Neural cell (in vitro differentiated cells): ENCODE results near the gene CPAMD8. TPM values are rescaled to one million over a fixed set of nuclear protein-coding genes. Genes with fewer than 3 reads are reported as not detected.
"Not testable (repeated sequence)": the region's sequence is repeated elsewhere in the genome, so short reads cannot be mapped to it uniquely, and the experiment has no call there.

Experiments
- H2AFZ ChIP-seq: fragments of 200-600, 300-800 bp; sonication (generic), shearing (Covaris generic); 2 replicates; pipeline ENCODE4 v1.6.0; 2014; ENCODE audit warnings: low read depth, mild to moderate bottlenecking, antibody characterized with exemption, low read length, moderate library complexity
- H3F3A ChIP-seq: fragments of 200-600 bp; shearing (Covaris generic); 2 replicates; pipeline ENCODE4 v1.6.1; 2016; ENCODE audit warnings: mild to moderate bottlenecking, moderate library complexity, mixed read lengths, antibody characterized with exemption, low read length; ENCODE audit not compliant: insufficient read depth, poor library complexity, severe bottlenecking
- H3K27ac ChIP-seq: fragments of 200-600, 300-800 bp; sonication (generic), shearing (Covaris generic); 2 replicates; pipeline ENCODE4 v1.5.1; 2014; ENCODE audit warnings: mild to moderate bottlenecking, low read length, moderate library complexity
- H3K27me3 ChIP-seq: fragments of 300-800, 200-600 bp; sonication (generic), shearing (Covaris generic); 2 replicates; pipeline ENCODE4 v1.6.0; 2014; ENCODE audit warnings: mild to moderate bottlenecking, low read depth, low read length, moderate library complexity; ENCODE audit not compliant: insufficient read depth
- H3K36me3 ChIP-seq: fragments of 300-800, 200-600 bp; sonication (generic), shearing (Covaris generic); 2 replicates; pipeline ENCODE4 v1.5.1; 2014; ENCODE audit warnings: mild to moderate bottlenecking, antibody characterized with exemption, low read length, moderate library complexity; ENCODE audit not compliant: insufficient read depth
- H3K4me2 ChIP-seq: fragments of 300-800, 200-600 bp; sonication (generic), shearing (Covaris generic); 2 replicates; pipeline ENCODE4 v1.6.0; 2014; ENCODE audit warnings: mild to moderate bottlenecking, low read length
- H3K4me3 ChIP-seq: fragments of 300-800, 200-600 bp; sonication (generic), shearing (Covaris generic); 2 replicates; pipeline ENCODE4 v1.5.1; 2014; ENCODE audit warnings: mild to moderate bottlenecking, low read length, moderate library complexity
- H3K79me2 ChIP-seq: fragments of 200-600 bp; shearing (Covaris generic); replicated peaks from 2 replicates; pipeline ENCODE4 v1.6.0; 2014; ENCODE audit warnings: mild to moderate bottlenecking, low read length, moderate library complexity; ENCODE audit not compliant: insufficient read depth
- H3K9ac ChIP-seq: fragments of 300-800, 200-600 bp; sonication (generic), shearing (Covaris generic); 2 replicates; pipeline ENCODE4 v1.6.1; 2016; ENCODE audit warnings: mild to moderate bottlenecking, low read length, mixed read lengths
- H3K9me2 ChIP-seq: fragments of 200-600 bp; shearing (Covaris generic); 2 replicates; pipeline ENCODE4 v1.6.1; 2016; ENCODE audit warnings: mild to moderate bottlenecking, low read length, mixed read lengths; ENCODE audit not compliant: insufficient read depth
- H3K9me3 ChIP-seq: fragments of 200-600, 300-800 bp; sonication (generic), shearing (Covaris generic); 2 replicates; pipeline ENCODE4 v1.6.1; 2016; ENCODE audit warnings: mild to moderate bottlenecking, mixed run types, low read length, moderate library complexity, mixed read lengths
- H4K20me1 ChIP-seq: fragments of 200-600 bp; shearing (Covaris generic); 2 replicates; pipeline ENCODE4 v1.6.1; 2016; ENCODE audit warnings: mild to moderate bottlenecking, mixed run types; ENCODE audit not compliant: insufficient read depth
- EP300 ChIP-seq: fragments of 450-650 bp; conservative IDR thresholded peaks from 2 replicates; pipeline ENCODE4 v1.6.1; 2014; ENCODE audit warnings: antibody characterized with exemption, mild to moderate bottlenecking, moderate library complexity; ENCODE audit not compliant: poor library complexity, severe bottlenecking
- EZH2 ChIP-seq: fragments of 200-600, 300-800 bp; shearing (Covaris generic), sonication (generic); IDR thresholded peaks from 2 replicates; pipeline ENCODE4 v1.6.1; 2014; ENCODE audit warnings: antibody characterized with exemption, low read length, borderline replicate concordance, mild to moderate bottlenecking; ENCODE audit not compliant: insufficient read depth, poor library complexity, severe bottlenecking
- MXI1 ChIP-seq: fragments of 450-650 bp; conservative IDR thresholded peaks from 2 replicates; pipeline ENCODE4 v1.6.1; 2014; ENCODE audit warnings: antibody characterized with exemption, mild to moderate bottlenecking; ENCODE audit not compliant: poor library complexity, severe bottlenecking
- POLR2AphosphoS5 ChIP-seq: IDR thresholded peaks from 2 replicates; pipeline ENCODE4 v1.6.1; 2012
- RAD21 ChIP-seq: fragments of 450-650 bp; conservative IDR thresholded peaks from 2 replicates; pipeline ENCODE4 v1.6.1; 2014; ENCODE audit warnings: antibody characterized with exemption, mild to moderate bottlenecking, moderate library complexity
- REST ChIP-seq: IDR thresholded peaks from 2 replicates; pipeline ENCODE4 v1.6.1; 2012; ENCODE audit warnings: borderline replicate concordance
- SMC3 ChIP-seq: fragments of 450-650 bp; conservative IDR thresholded peaks from 2 replicates; pipeline ENCODE4 v1.6.1; 2014; ENCODE audit warnings: antibody characterized with exemption, mild to moderate bottlenecking, moderate library complexity; ENCODE audit not compliant: poor library complexity
- TAF1 ChIP-seq: IDR thresholded peaks from 2 replicates; pipeline ENCODE4 v1.6.1; 2012; ENCODE audit warnings: low read depth
- polyA plus RNA-seq: library from polyadenylated mRNA; depleted of rRNA; stranded (reverse); fragments of >200 nt; gene quantifications from 2 replicates; pipeline ENCODE4 v1.2.3, GENCODE V29; 2014
- TF ChIP-seq, protein P1 (sequence below): fragments of 450-650 bp; IDR thresholded peaks from 2 replicates; pipeline ENCODE4 v1.5.1; 2014; ENCODE audit warnings: antibody characterized with exemption, mild to moderate bottlenecking, moderate library complexity; ENCODE audit not compliant: poor library complexity, severe bottlenecking

CPAMD8 gene
- polyA plus RNA-seq, 1 donor from 2014 or later = 1.9 TPM

DNA sequence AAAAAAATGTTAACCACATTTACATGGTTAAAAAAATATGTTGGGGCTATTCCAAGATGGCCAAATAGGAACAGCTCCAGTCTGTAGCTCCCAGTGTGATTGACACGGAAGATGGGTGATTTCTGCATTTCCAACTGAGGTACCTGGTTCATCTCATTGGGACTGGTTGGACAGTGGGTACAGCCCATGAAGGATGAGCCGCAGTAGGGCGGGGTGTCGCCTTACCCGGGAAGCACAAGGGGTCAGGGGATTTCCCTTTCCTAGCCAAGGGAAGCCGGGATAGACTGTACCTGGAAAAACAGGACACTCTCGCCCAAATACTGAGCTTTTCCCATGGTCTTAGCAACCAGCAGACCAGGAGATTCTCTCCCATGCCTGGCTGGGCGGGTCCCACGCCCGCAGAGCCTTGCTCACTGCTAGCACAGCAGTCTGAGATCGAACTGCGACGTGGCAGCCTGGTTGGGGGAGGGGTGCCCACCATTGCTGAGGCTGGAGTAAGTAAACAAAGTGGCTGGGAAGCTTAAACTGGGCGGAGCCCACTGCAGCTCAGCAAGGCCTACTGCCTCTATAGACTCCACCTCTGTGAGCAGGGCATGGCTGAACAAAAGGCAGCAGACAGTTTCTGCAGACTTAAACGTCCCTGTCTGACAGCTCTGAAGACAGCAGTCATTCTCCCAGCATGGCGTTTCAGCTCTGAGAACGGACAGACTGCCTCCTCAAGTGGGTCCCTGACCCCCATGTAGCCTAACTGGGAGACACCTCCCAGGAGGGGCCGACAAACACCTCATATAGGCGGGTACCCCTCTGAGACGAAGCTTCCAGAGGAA lies 65.4 kb downstream of the CPAMD8 start:
- not testable (repeated sequence) for H3F3A ChIP-seq, H3K4me3 ChIP-seq, H3K4me2 ChIP-seq, H3K27ac ChIP-seq, H4K20me1 ChIP-seq, H3K9ac ChIP-seq, H2AFZ ChIP-seq, H3K36me3 ChIP-seq, H3K9me3 ChIP-seq, H3K9me2 ChIP-seq, H3K27me3 ChIP-seq, H3K79me2 ChIP-seq

GRCh38 chr19:16958277-16958676 lies 68.3 kb downstream of the CPAMD8 start:
- not testable (repeated sequence) for H3K27me3 ChIP-seq, H4K20me1 ChIP-seq, H2AFZ ChIP-seq, H3K4me2 ChIP-seq, H3K9ac ChIP-seq, H3K9me3 ChIP-seq, H3K79me2 ChIP-seq, H3K9me2 ChIP-seq, H3K4me3 ChIP-seq, H3K27ac ChIP-seq, H3F3A ChIP-seq, H3K36me3 ChIP-seq

- H3K4me2 ChIP-seq = no peak overlapping the region
- H3K27ac ChIP-seq = no peak overlapping the region
- no peak overlapping the region for H3K9ac ChIP-seq
- no peak overlapping the region for H2AFZ ChIP-seq
- H3K9me3 ChIP-seq = no peaks in the 10 kb centered on the region
- H4K20me1 ChIP-seq = no peaks in the 10 kb centered on the region
- H3F3A ChIP-seq = no peaks in the 10 kb centered on the region
- H3K27me3 ChIP-seq = no peaks in the 10 kb centered on the region
- H3K36me3 ChIP-seq = no peaks in the 10 kb centered on the region
- H3K4me3 ChIP-seq = no peak overlapping the region
- no peak for TF ChIP-seq REST
- TF ChIP-seq MXI1 = no peak
- TF ChIP-seq, protein P1, sequence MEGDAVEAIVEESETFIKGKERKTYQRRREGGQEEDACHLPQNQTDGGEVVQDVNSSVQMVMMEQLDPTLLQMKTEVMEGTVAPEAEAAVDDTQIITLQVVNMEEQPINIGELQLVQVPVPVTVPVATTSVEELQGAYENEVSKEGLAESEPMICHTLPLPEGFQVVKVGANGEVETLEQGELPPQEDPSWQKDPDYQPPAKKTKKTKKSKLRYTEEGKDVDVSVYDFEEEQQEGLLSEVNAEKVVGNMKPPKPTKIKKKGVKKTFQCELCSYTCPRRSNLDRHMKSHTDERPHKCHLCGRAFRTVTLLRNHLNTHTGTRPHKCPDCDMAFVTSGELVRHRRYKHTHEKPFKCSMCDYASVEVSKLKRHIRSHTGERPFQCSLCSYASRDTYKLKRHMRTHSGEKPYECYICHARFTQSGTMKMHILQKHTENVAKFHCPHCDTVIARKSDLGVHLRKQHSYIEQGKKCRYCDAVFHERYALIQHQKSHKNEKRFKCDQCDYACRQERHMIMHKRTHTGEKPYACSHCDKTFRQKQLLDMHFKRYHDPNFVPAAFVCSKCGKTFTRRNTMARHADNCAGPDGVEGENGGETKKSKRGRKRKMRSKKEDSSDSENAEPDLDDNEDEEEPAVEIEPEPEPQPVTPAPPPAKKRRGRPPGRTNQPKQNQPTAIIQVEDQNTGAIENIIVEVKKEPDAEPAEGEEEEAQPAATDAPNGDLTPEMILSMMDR = no peak
- TF ChIP-seq POLR2AphosphoS5 = no peak
- no peak for TF ChIP-seq SMC3
- no peak for TF ChIP-seq EP300
- TF ChIP-seq TAF1 = no peak
- no peak for TF ChIP-seq RAD21
- no peak for TF ChIP-seq EZH2
- H3K79me2 ChIP-seq = no peaks in the 10 kb centered on the region
- H3K9me2 ChIP-seq = no peaks in the 10 kb centered on the region
Observed at GRCh38 chr19:16957855-16958254, 68.8 kb downstream of the CPAMD8 start.
